Choroid plexus epithelial cell (primary cell): ENCODE results near the gene LY6G6C.

Experiments
- DNase-seq: peaks from one replicate; pipeline ENCODE4 v3.0.0-alpha.2; 2010; ENCODE audit warnings: low read depth
- H3K4me3 ChIP-seq: 2 replicates; pipeline ENCODE4 v1.5.1; 2011; ENCODE audit warnings: low read depth, mild to moderate bottlenecking, control low read depth, low read length, moderate library complexity
- CTCF ChIP-seq: conservative IDR thresholded peaks from 2 replicates; pipeline ENCODE4 v1.5.1; 2011; ENCODE audit warnings: low read depth, mild to moderate bottlenecking, control low read depth, inconsistent platforms, low read length, moderate library complexity

Gene LY6G6C

GRCh38 chr6:31702819-31703716 is 18.5 kb downstream of the LY6G6C start, which contains the start of gene ABHD16A:
Gene ABHD16A (minus strand): TSS chr6:31703324. CDS start chr6:31703281, 43 bp downstream.
- TF ChIP-seq CTCF = no peak
- peak within 1 kb of the TSS; percentile 78 for H3K4me3 ChIP-seq
- DNase-seq = peak; percentile 99

- H3K4me3 ChIP-seq = peak overlapping the region; percentile 78
- TF ChIP-seq CTCF = no peak
- no peak for DNase-seq
These were observed 19.1 kb downstream of the LY6G6C start for GRCh38 chr6:31702405-31702818.

- peak; percentile 53 for DNase-seq
- TF ChIP-seq CTCF = no peak
- peak overlapping the region; percentile 78 for H3K4me3 ChIP-seq
These were observed 19.7 kb downstream of the LY6G6C start for GRCh38 chr6:31701666-31702404.

DNA sequence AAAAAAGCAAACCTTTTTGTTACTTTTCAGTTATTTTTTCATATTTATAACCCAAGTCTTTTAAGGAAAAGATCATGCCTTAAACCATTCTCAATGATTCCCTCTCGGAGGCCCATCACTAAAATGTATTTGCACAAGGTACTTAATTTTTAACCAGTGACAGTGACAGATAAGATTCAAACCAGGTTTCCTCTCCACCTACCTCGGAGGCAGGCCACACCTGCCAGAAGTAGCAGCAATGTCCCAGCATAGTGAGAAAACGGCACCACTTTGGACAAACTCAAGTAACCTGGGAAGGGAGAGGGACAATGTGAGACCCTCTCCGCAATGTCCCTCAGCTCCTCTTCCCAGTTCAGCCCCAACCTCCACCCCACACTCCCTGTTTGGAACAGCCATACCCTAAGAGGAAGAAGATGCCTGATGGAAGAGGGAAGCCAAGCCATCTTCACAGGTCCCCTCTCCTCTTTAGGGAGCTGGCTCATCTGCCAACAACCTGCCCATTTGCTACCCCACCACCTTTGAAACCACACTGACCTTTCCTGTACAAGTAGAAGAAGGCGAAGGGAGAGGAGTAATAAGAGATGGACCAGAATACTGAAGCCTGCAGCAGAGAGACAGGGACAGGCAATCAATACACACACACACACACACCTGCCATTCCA is 20.7 kb downstream of the LY6G6C start:
- H3K4me3 ChIP-seq = no peak overlapping the region
- TF ChIP-seq CTCF = no peak
- no peak for DNase-seq

DNA sequence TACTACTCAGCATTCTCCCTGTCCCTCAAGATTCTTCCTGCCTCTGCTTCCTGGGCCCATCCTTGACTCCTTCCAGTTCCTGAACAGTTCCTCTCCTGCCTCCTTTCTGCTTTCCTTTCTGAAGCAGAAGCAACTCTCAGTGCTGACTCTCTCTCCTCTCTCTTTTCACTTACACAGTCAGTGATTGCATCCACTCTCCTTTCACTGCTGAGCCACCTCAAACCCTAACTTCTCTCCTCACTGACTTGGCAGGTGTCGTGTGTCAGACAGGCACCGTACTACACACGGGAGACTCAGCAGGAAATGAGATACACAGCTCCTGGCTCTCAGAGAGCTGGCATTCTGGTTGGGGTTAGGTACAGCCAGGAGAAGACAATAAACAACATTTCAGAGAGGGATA is 24.0 kb downstream of the LY6G6C start:
- peak; percentile 16 for DNase-seq
- TF ChIP-seq CTCF = no peak
- no peak overlapping the region for H3K4me3 ChIP-seq

GRCh38 chr6:31693535-31693934 is 28.0 kb downstream of the LY6G6C start:
- TF ChIP-seq CTCF = no peak
- DNase-seq = no peak
- H3K4me3 ChIP-seq = no peak overlapping the region
